Activated CD8-positive, alpha-beta memory T cell treated with anti-CD3 and anti-CD28 coated beads for 4 hours (primary cell): ENCODE measurements around the gene SMURF2.
A peak's percentile ranks its signal among the peaks of the same experiment; 100 is the strongest.

Experiments used
- DNase-seq, 2 donors: peaks; one replicate each; pipeline ENCODE4 v3.0.0-alpha.2; 2020; ENCODE audit warnings: low read depth in 2 of 2

SMURF2 gene

GRCh38 chr17:64503821-64504768 lies 158.0 kb downstream of the SMURF2 start:
- no peak for DNase-seq

GRCh38 chr17:64503341-64503740 lies 158.8 kb downstream of the SMURF2 start:
- DNase-seq, result no peak

GRCh38 chr17:64502809-64503208 lies 159.3 kb downstream of the SMURF2 start:
- no peak for DNase-seq

GRCh38 chr17:64502021-64502420 lies 160.1 kb downstream of the SMURF2 start:
- DNase-seq, result no peak

GRCh38 chr17:64500862-64501765 lies 161.0 kb downstream of the SMURF2 start:
- no peak for DNase-seq

- no peak for DNase-seq
These were observed 161.6 kb downstream of the SMURF2 start for GRCh38 chr17:64500487-64500859.

- DNase-seq, result no peak
These were observed 162.2 kb downstream of the SMURF2 start for GRCh38 chr17:64499805-64500486.

- no peak for DNase-seq
These were observed 163.6 kb downstream of the SMURF2 start for GRCh38 chr17:64498308-64499203.

GRCh38 chr17:64497565-64498035 lies 164.5 kb downstream of the SMURF2 start:
- no peak for DNase-seq

GRCh38 chr17:64496786-64497564 lies 165.1 kb downstream of the SMURF2 start, which contains the start of gene POLG2:
Gene POLG2, minus strand, starts transcription at chr17:64497054. Its CDS starts 86 bp downstream, at chr17:64496968.
- DNase-seq, result peak; percentile 90 to 91

- DNase-seq, result no peak
These were observed 165.7 kb downstream of the SMURF2 start for GRCh38 chr17:64496348-64496785.
